Fibroblast of mammary gland (primary cell): ENCODE data around the gene D2HGDH.

Experiments
- DNase-seq: peaks from one replicate; pipeline ENCODE4 v3.0.0-alpha.2; 2010; ENCODE audit warnings: low read depth
- H3K4me3 ChIP-seq: 2 replicates; pipeline ENCODE4 v1.5.1; 2011; ENCODE audit warnings: low read depth, mild to moderate bottlenecking, low read length, moderate library complexity; ENCODE audit not compliant: control insufficient read depth
- TF ChIP-seq, protein P1 (sequence below): conservative IDR thresholded peaks from 2 replicates; pipeline ENCODE4 v1.5.1; 2011; ENCODE audit warnings: low read depth, low read length, inconsistent platforms; ENCODE audit not compliant: control insufficient read depth, insufficient read depth

Gene D2HGDH

DNA sequence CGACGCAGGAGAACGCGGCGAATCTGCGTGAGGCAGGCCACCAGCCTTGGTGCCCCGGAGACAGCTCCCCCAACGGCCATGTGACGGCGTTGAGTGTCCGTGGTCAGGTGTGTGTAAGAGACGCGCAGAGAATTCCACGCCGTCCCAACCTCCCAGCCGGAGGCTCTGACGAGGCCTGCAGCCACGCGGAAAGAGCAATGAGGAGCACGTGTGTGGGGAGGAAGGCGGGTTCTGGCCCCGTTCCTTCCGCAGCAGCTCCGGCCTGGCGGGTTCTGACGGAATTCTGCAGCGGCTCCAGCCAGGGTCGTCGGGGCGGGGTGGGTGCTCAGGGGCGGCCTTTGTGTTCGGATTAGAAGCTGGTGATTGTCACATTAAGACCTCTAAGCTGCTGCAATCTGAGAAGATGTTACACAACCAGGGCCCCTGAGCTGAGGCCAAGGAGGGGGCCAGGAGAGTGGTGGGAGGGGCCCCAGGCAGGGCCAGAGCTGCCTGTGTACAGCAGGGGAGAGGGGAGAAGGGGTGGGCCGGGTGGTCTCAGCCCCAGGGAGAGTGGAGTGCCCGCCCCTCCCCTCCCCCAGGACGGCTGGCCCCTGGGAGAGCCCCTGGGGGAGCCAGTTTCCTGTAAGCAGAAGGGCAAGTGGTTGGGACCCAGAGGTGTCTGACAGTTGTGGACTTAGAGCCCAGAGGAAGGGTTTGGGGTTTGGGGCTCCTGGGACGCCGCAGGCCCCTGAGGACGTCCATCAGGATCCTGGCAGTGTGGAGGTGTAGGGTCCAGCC lies 37.0 kb downstream of the D2HGDH start:
- H3K4me3 ChIP-seq = no peak overlapping the region
- DNase-seq = peak; percentile 7
- TF ChIP-seq, protein P1, sequence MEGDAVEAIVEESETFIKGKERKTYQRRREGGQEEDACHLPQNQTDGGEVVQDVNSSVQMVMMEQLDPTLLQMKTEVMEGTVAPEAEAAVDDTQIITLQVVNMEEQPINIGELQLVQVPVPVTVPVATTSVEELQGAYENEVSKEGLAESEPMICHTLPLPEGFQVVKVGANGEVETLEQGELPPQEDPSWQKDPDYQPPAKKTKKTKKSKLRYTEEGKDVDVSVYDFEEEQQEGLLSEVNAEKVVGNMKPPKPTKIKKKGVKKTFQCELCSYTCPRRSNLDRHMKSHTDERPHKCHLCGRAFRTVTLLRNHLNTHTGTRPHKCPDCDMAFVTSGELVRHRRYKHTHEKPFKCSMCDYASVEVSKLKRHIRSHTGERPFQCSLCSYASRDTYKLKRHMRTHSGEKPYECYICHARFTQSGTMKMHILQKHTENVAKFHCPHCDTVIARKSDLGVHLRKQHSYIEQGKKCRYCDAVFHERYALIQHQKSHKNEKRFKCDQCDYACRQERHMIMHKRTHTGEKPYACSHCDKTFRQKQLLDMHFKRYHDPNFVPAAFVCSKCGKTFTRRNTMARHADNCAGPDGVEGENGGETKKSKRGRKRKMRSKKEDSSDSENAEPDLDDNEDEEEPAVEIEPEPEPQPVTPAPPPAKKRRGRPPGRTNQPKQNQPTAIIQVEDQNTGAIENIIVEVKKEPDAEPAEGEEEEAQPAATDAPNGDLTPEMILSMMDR = no peak

DNA sequence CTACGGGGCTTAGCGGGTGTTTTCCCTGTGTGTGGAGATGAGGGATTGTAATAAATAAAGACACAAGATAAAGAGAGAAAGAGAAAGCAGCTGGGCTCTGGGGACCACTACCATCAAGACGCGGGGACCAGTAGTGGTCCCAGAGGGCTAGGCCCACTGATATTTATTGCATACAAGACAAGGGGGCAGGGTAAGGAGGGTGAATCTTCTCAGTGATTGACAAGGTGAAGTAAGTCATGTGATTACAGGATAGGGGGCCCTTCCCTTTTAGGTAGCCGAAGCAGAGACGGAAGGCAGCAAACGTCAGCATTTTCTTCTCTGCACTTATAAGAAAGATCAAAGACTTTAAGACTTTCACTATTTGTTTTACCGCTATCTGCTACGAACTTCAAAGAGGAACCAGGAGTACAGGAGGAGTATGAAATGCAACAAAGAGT lies 37.7 kb downstream of the D2HGDH start:
- TF ChIP-seq, protein P1 = no peak
- H3K4me3 ChIP-seq = no peak overlapping the region
- DNase-seq = no peak

DNA sequence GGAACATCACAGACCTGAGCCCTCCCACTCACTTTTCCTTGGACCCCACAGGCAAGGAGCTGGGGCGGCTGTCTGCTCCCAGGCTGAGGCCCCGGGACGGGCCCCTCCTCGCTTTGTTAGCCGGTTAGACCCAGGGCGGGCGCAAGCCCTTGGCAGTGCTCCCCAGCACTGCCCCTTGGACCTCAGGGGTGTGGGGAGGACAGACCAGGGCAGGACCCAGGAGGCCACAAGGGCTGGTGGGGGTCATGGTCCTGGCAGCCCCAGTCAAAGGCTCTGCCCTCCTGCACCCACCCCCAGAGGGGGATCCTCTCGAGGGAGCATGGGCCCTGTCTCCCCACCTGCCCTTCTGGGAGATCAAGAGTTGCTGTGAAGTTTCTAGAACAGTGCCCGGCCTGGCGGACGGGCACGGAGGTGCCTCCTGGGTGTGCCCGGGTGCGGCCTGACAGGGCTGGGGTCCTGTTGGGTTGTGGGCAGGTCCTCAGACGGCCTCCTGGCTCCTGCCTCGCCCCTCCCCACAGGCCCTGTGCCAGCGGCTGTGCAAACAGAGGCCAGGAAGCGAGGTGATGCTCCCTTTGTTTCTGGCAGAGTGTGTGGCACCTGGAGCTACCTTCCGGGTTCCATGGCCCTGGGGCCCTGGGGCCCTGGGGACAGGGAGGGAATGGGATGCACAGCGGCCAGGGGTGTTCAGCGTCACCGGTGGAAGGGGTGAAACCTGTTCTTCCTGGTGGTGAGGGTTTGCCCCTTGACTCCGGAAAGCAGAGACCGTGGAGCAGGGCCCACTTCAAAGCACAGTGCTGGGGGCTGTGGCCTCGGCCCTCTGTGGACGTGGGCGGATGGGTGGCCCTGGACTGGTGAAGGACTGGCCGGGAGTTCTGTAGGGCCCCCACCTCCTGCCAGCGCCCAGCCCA lies 39.3 kb downstream of the D2HGDH start:
- DNase-seq = no peak
- H3K4me3 ChIP-seq = no peak overlapping the region
- TF ChIP-seq, protein P1 = no peak

DNA sequence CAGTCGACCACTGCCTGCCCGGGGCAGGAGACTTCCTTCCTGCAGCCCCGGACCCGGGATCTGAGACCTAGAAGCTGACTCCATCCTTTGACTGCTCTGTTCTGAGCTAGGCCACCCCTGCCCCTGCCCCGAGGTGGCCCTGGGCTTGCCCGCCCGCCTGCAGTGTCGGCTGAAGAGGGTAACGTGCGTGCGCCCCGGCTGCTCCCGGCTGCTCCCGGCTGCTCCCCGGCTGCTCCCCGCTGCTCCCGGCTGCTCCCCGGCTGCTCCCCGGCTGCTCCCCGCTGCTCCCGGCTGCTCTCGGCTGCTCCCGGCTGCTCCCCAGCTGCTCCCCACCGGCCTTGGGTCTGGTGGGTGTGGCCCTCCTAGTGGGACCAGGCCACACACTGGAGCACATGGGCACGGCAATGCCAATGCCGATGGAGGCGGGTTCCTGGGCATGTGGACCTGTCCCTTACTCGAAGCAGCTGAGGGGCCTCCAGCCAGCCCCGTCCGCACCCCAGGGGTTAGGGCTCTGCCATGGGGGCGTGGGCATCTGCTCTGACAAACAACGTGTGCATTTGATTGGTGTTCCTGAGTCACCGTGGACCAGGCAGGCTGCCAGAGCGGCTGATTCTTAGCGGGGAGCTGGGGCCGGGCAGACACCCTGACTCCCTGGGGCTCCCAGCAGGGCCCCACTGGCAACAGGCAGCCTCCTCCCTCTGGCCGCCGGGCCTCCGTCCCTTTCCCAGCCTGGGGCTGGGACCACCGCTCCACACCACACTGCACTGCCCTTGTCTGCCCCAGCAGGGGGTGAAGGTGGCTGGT lies 40.2 kb downstream of the D2HGDH start:
- TF ChIP-seq, protein P1 = no peak
- H3K4me3 ChIP-seq = no peak overlapping the region
- peak; percentile 80 for DNase-seq

DNA sequence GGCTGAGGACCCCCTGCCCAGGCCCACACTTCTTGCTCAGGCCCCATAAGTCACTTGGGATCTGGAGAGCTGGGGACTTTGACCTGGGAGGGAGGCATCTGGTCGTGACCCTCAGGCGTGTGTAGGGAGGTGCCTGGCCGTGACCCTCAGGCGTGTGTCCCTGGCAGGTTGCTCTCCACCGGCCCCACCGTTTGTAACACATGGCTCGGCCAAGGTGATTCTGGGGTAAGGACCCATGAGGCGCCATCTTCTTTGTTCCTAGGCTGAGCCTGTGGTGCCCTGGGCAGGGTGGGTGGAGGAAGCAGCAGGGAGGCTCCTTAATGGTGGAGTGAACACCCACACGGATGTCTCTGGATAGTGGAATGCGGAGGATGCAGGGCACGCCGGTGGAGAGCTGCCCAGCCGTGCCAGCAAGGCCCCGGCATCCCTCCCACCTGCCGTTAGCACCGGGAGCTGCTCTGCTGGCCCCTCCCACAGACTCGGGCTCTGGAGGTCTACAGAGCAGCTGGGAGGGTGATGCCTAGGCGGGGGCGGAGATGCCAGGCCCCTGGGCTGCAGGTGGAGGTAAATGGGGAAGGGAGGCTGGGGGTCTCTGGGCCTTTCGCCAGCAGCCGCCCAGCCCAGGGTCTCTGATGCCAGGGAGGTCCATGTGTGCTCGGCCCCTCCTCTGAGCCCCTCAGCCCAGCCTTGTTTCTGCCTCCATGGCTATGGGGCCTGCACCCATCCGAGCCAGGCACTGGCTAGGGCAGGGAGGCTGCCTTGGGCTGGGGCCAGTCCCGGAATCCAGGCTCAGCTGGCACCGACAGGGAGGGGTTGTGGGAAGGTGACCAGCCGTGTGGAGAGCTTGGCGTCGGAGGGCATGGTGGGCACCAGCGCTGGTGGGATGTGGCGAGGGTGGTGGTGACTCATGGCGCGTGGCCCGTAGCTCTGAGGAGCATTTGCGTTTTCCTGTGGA lies 41.1 kb downstream of the D2HGDH start:
- no peak for DNase-seq
- TF ChIP-seq, protein P1 = no peak
- no peak overlapping the region for H3K4me3 ChIP-seq
